HG02623 (cell line): Measurements from ENCODE around the gene MCCC2.
"Not testable (repeated sequence)": the region's sequence is repeated elsewhere in the genome, so short reads cannot be mapped to it uniquely, and the experiment has no call there.

Experiments used
- ATAC-seq: cut with Tn5 transposase; IDR thresholded peaks from one replicate; pipeline ENCODE4 v1.9.1; 2021; ENCODE audit warnings: moderate library complexity; ENCODE audit not compliant: unreplicated experiment

The MCCC2 gene

GRCh38 chr5:71658916-71659662 lies 71.9 kb downstream of the MCCC2 start:
- ATAC-seq: no peak

- no peak for ATAC-seq
These were observed 75.2 kb downstream of the MCCC2 start for GRCh38 chr5:71662381-71662780.

GRCh38 chr5:71663191-71663969 lies 76.2 kb downstream of the MCCC2 start:
- ATAC-seq: no peak

- ATAC-seq: not testable (repeated sequence)
These were observed 77.5 kb downstream of the MCCC2 start for GRCh38 chr5:71664615-71665014.

- ATAC-seq: no peak
These were observed 79.2 kb downstream of the MCCC2 start for GRCh38 chr5:71666321-71666720.

- no peak for ATAC-seq
These were observed 90.8 kb downstream of the MCCC2 start for GRCh38 chr5:71677977-71678376.

- no peak for ATAC-seq
These were observed 92.6 kb downstream of the MCCC2 start for GRCh38 chr5:71679714-71680113.

GRCh38 chr5:71680510-71680909 lies 93.4 kb downstream of the MCCC2 start:
- no peak for ATAC-seq

GRCh38 chr5:71681296-71681695 lies 94.2 kb downstream of the MCCC2 start:
- ATAC-seq: no peak

GRCh38 chr5:71684309-71684708 lies 97.2 kb downstream of the MCCC2 start:
- ATAC-seq: no peak

- no peak for ATAC-seq
These were observed 106.8 kb downstream of the MCCC2 start for GRCh38 chr5:71693828-71694427.

- ATAC-seq: no peak
These were observed 107.9 kb downstream of the MCCC2 start for GRCh38 chr5:71695071-71695470.

- no peak for ATAC-seq
These were observed 108.5 kb downstream of the MCCC2 start for GRCh38 chr5:71695595-71695994.

- no peak for ATAC-seq
These were observed 110.8 kb downstream of the MCCC2 start for GRCh38 chr5:71697967-71698366.

GRCh38 chr5:71699233-71699632 lies 112.1 kb downstream of the MCCC2 start:
- no peak for ATAC-seq

GRCh38 chr5:71699751-71700150 lies 112.6 kb downstream of the MCCC2 start:
- no peak for ATAC-seq

- no peak for ATAC-seq
These were observed 113.7 kb downstream of the MCCC2 start for GRCh38 chr5:71700803-71701202.

- ATAC-seq: no peak
These were observed 114.3 kb downstream of the MCCC2 start for GRCh38 chr5:71701407-71701806.

GRCh38 chr5:71703941-71704340 lies 116.8 kb downstream of the MCCC2 start:
- no peak for ATAC-seq

GRCh38 chr5:71705421-71705820 lies 118.3 kb downstream of the MCCC2 start:
- ATAC-seq: no peak

- ATAC-seq: no peak
These were observed 119.8 kb downstream of the MCCC2 start for GRCh38 chr5:71706906-71707305.
